Psoas muscle (tissue), 8 donors: Measurements from ENCODE around the gene S100A10. TPM values are rescaled to one million over a fixed set of nuclear protein-coding genes. Genes with fewer than 3 reads are reported as not detected.

Experiments
- ATAC-seq, 4 donors: fragments of 200-7000 bp; cut with Tn5 transposase; one replicate each; pipeline ENCODE4 v1.9.1; 2020; ENCODE audit warnings: moderate library complexity in 3 of 4, mild to moderate bottlenecking in 2 of 4
- DNase-seq, 2 donors: peaks; one replicate each; pipeline ENCODE4 v3.0.0-alpha.2; 2020
- H3K27ac ChIP-seq: fragments of 200-600 bp; one replicate; pipeline ENCODE4 v1.8.0; 2022
- H3K27me3 ChIP-seq, 3 donors: fragments of 200-600 bp in 1 of 3; one replicate each; pipeline versions ENCODE4 v1.6.1 to v1.8.0; 2013 to 2022; ENCODE audit warnings: low read length in 2 of 3, mild to moderate bottlenecking in 2 of 3, moderate library complexity in 1 of 3; ENCODE audit not compliant: insufficient read depth in 3 of 3
- H3K36me3 ChIP-seq, 2 donors: fragments of 200-600 bp in 1 of 2; one replicate each; pipeline versions ENCODE4 v1.6.1 to v1.8.0; 2013 to 2022; ENCODE audit warnings: low read depth in 1 of 2, mild to moderate bottlenecking in 1 of 2, moderate library complexity in 1 of 2; ENCODE audit not compliant: insufficient read depth in 1 of 2
- H3K4me1 ChIP-seq: fragments of 200-600 bp; one replicate; pipeline ENCODE4 v1.8.0; 2022
- H3K4me3 ChIP-seq: fragments of 200-600 bp; one replicate; pipeline ENCODE4 v1.8.0; 2022; ENCODE audit warnings: mild to moderate bottlenecking
- H3K9me3 ChIP-seq: fragments of 200-600 bp; one replicate; pipeline ENCODE4 v1.8.0; 2022
- WGBS, 3 donors: extraction: QIAGEN DNeasy Blood & Tissue Kit; methylation state at CpG; one replicate each; pipeline versions ENCODE4 v1.1.6 to v1.1.7; 2013; 5-methylcytosine and 5-hydroxymethylcytosine counted together
- intact Hi-C, 2 donors: fragments of 100-400 bp; cut with DNase I; formaldehyde crosslinking; loops; one replicate each; pipeline versions ENCODE4 v1.11.0 to v1.14.2; 2022
- polyA plus RNA-seq, 3 donors: library from polyadenylated mRNA; stranded (reverse); fragments of 200-250 nt; gene quantifications; one replicate each; pipeline ENCODE4 v1.2.3, GENCODE V29; 2013
- total RNA-seq, 4 donors: library from RNA; stranded (reverse); fragmentation: NEBNext Ultra II Directional in 2 of 4; extraction: Animal tissue kit (Norgen Biotek cat#: 25700) in 2 of 4; gene quantifications; one replicate each; pipeline versions ENCODE4 v1.2.1 to v1.2.4, GENCODE V29; 2021 to 2023
- TF ChIP-seq, protein P1 (sequence below): fragments of 200-600 bp; IDR thresholded peaks from one replicate; pipeline ENCODE4 v1.8.0; 2022; ENCODE audit warnings: antibody characterized with exemption
- donor health status: healthy with polysubstance abuse.
- donor health status: DM: no; HTN: no; CAD: no; lungs with moderate emphysema.
- donor health status: Bipolar disorder and iron deficiency.
- donor health status: healthy.
- donor health status: DM: yes; HTN: yes; CAD: no.
- donor health status: DM: no; HTN: no; CAD: no.
- donor health status: DM: no; HTN: no; CAD: no.
- donor health status: DM: yes; HTN: yes; CAD: no.

Gene S100A10
- total and polyA plus RNA-seq, 7 donors = 30.5 to 414 (median 61.6) TPM

DNA sequence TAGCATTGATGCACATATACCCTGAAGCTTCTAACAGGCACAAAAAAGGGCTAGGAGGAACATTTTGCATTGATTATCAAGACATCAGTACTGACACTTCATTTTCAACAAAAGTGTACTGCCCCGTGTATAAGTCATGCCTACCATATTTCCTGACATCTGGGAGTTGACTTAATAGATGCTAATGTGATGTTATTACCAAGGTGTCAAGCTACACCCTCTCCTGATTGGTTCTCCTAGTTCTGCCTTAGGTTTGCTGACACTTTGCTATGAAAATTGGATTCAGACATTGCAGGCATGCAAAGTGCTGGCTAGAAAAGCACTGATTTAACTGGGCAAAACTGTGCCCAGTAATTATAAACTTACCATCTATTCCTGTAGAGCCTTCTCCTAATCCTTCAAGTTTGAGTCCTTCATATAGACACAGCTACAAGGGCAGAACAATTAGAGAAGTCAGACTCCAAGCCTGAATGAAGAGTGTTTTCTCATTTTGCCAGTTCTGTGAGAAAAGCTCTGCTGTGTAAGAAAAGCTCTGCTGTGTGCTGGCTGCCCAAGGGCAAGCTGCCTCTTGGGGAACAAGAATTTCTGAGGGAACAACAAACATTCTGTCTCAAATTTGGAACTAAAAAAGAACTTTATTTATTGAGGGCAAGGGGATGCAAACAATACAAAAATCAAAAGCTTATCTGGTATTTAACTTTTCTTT lies 11.2 kb downstream of the S100A10 start:
- TF ChIP-seq, protein P1, sequence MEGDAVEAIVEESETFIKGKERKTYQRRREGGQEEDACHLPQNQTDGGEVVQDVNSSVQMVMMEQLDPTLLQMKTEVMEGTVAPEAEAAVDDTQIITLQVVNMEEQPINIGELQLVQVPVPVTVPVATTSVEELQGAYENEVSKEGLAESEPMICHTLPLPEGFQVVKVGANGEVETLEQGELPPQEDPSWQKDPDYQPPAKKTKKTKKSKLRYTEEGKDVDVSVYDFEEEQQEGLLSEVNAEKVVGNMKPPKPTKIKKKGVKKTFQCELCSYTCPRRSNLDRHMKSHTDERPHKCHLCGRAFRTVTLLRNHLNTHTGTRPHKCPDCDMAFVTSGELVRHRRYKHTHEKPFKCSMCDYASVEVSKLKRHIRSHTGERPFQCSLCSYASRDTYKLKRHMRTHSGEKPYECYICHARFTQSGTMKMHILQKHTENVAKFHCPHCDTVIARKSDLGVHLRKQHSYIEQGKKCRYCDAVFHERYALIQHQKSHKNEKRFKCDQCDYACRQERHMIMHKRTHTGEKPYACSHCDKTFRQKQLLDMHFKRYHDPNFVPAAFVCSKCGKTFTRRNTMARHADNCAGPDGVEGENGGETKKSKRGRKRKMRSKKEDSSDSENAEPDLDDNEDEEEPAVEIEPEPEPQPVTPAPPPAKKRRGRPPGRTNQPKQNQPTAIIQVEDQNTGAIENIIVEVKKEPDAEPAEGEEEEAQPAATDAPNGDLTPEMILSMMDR = no peak
- Histone ChIP-seq H3K27me3 (peaks cover 0 to 9% (median 0%) of the 10 kb centered on the region in 3 donors), H3K4me1 (no peaks in the 10 kb centered on the region), H3K36me3 (peaks cover 23 to 41% of the 10 kb centered on the region in 2 donors), H3K4me3 (no peak overlapping the region), H3K9me3 (no peaks in the 10 kb centered on the region), H3K27ac (no peak overlapping the region)
- ATAC-seq = no peak
- 15 to 25% (median 18%) methylated on average over 1 of the region's 1 CpG for WGBS, 3 donors
- DNase-seq = no peak
- intact Hi-C loops = no loop called here

DNA sequence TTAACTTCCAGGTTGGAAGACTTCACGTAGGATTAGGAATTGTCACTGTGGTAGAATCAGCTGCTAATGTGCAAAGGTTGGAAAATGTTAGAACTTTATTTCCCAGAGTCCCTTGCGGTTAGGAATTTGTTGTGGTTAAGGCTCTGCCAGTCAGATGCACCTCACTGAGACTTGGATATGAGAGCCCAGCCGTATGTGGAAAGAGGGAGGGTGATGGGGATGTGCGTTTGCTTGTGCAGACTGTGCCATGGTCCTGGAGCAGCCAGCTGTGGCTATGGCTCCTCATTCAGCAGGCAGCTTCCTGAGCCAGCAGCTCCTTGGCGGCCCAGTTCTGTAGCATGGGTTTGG lies 12.5 kb downstream of the S100A10 start:
- TF ChIP-seq, protein P1 = no peak
- intact Hi-C loops = no loop called here
- H3K27me3 ChIP-seq = peaks cover 0 to 9% (median 0%) of the 10 kb centered on the region in 3 donors
- DNase-seq = no peak
- H3K27ac ChIP-seq = no peak overlapping the region
- no peaks in the 10 kb centered on the region for H3K4me1 ChIP-seq
- H3K4me3 ChIP-seq = no peak overlapping the region
- peaks cover 23 to 41% of the 10 kb centered on the region in 2 donors for H3K36me3 ChIP-seq
- ATAC-seq = no peak
- no peaks in the 10 kb centered on the region for H3K9me3 ChIP-seq
- 64 to 66% (median 66%) methylated on average over 5 of the region's 5 CpGs for WGBS, 3 donors

DNA sequence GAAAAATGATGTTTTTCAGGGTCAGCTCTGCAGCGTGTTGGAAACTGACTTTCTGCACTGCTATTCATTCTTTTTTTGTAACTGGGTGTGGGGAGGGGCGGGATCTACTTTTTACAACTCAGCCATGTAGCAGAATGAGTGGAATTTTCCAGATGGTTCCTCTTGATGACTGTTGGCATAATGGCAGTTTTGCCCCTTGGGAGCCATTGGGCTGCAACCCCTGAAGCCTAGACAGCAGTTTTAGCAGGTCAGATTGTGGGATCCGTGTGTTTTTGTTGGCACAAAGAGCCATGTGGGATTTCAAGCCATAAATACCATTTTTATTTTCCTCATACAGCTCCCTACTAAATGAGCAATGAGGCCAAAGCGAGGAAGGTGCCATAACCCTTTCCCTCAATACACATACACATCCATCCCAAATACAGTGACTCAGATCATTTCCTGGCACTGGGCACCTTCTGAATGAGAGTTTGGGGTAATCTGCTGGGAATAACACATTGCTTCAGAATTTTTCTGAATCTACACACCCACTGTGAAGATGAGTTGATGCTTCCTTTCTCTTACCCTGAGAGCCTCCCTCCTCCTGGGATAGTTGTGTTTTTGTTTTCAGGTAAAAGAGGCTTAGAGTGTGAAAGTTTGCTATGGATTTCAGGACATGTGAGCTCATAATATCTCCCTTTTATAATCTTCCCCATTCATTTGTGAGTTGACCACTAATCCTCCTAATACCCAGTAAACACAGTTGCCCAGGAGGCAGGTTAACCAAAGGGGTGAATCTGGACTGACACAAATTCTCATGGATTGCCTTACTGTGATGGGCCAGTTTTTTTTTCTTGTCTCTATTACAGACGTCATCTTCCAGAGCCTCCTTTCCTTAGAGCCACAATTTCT lies 13.1 kb downstream of the S100A10 start:
- ATAC-seq = peak in 3 of 4 donors; percentile 58 to 71 (median 62)
- intact Hi-C loops = no loop called here
- Histone ChIP-seq H3K36me3 (peaks cover 23 to 39% of the 10 kb centered on the region in 2 donors), H3K27ac (no peak overlapping the region), H3K4me1 (no peaks in the 10 kb centered on the region), H3K4me3 (no peak overlapping the region), H3K9me3 (no peaks in the 10 kb centered on the region), H3K27me3 (peaks cover 0 to 9% (median 0%) of the 10 kb centered on the region in 3 donors)
- TF ChIP-seq, protein P1 = no peak
- WGBS, 3 donors = 46 to 56% (median 49%) methylated on average over 5 of the region's 5 CpGs
- peak; percentile 65 to 69 for DNase-seq

DNA sequence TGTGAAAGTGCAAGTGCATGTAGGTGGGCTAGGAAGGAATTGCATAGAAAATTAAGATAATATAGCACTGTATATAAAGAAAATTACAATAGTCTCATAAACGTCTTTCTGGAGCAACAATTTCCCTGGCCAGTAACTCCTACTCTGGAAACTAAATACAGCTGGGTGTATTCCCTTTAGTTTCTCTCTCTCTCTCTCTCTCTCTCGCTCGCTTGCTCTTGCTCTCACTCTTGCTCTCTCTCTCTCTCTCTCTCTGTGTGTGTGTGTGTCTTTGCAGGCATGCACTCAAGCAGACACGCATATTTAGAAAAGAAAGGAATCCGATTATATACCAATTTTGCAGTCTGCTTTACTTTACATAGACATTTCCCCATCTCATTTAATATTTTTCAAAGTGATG lies 14.7 kb downstream of the S100A10 start:
- no peaks in the 10 kb centered on the region for H3K4me1 ChIP-seq
- DNase-seq (no peak), ATAC-seq (no peak)
- no peaks in the 10 kb centered on the region for H3K9me3 ChIP-seq
- H3K4me3 ChIP-seq = no peak overlapping the region
- intact Hi-C loops = no loop called here
- H3K36me3 ChIP-seq = peaks cover 12 to 23% of the 10 kb centered on the region in 2 donors
- H3K27me3 ChIP-seq = peaks cover 0 to 9% (median 0%) of the 10 kb centered on the region in 3 donors
- TF ChIP-seq, protein P1 = no peak
- no peak overlapping the region for H3K27ac ChIP-seq
- 53 to 60% (median 53%) methylated on average over 5 of the region's 5 CpGs for WGBS, 3 donors
